Measurements from ENCODE around the gene LLPH. TPM values are rescaled to one million over a fixed set of nuclear protein-coding genes. Genes with fewer than 3 reads are reported as not detected.
"Not testable (repeated sequence)": the region's sequence is repeated elsewhere in the genome, so short reads cannot be mapped to it uniquely, and the experiment has no call there.

LLPH gene
- total RNA-seq, 1 experiment from 2014 or later, result 33.4 TPM

GRCh38 chr12:66176105-66176900 lies 45.8 kb upstream of the LLPH start:
- no peak overlapping the region for H4K91ac ChIP-seq (ENCODE audit: insufficient read length, low read depth, low read length)
- H2AFZ ChIP-seq (ENCODE audit: low read length), result no peak overlapping the region
- H2BK5ac ChIP-seq (ENCODE audit: insufficient read length, low read length), result no peak overlapping the region
- no peaks in the 10 kb centered on the region for H3K79me1 ChIP-seq (ENCODE audit: insufficient read depth, low read depth, low read length, poor library complexity, severe bottlenecking)
- no peak overlapping the region for H3K4ac ChIP-seq (ENCODE audit: low read depth, low read length)
- H4K20me1 ChIP-seq (ENCODE audit: control insufficient read depth, insufficient read depth, insufficient read length), result no peaks in the 10 kb centered on the region
- H3K79me2 ChIP-seq (ENCODE audit: insufficient read depth, low read length), result no peaks in the 10 kb centered on the region
- no peak overlapping the region for H2BK12ac ChIP-seq (ENCODE audit: insufficient read length, low read depth, low read length)
- no peak overlapping the region for H3K4me2 ChIP-seq (ENCODE audit: insufficient read depth, insufficient read length, low read length)
- Mint-ChIP-seq H3K27me3 (ENCODE audit: low read depth) (peaks cover 8% of the 10 kb centered on the region), H3K27ac (no peak overlapping the region), H3K4me3 (no peak overlapping the region), H3K9me3 (peaks cover 12 to 18% of the 10 kb centered on the region in 2 experiments), H3K4me1 (no peaks in the 10 kb centered on the region), H3K36me3 (ENCODE audit: insufficient read depth in 1 of 3, low read depth in 3 of 3) (peaks cover 4 to 7% (median 5%) of the 10 kb centered on the region in 3 experiments; a peak in 6 of 7 replicates)
- whole genome bisulfite sequencing (ENCODE audit: extremely low coverage, insufficient read length, low lambda C conversion rate), result no CpG with 5 or more reads among the region's 1 CpG
- no peak overlapping the region for H3K23ac ChIP-seq (ENCODE audit: insufficient read length, low read depth, low read length)
- no peak overlapping the region for H2BK15ac ChIP-seq (ENCODE audit: low read depth, low read length)
- DNase-seq, result no peak
- H3K23me2 ChIP-seq (ENCODE audit: insufficient read length, low read depth, low read length, poor library complexity, severe bottlenecking), result no peaks in the 10 kb centered on the region
- H3K9ac ChIP-seq (ENCODE audit: extremely low read depth, insufficient read length, low read length), result no peak overlapping the region
- no peak overlapping the region for H2BK20ac ChIP-seq (ENCODE audit: low read depth, low read length, poor library complexity, severe bottlenecking)
- no peak overlapping the region for H4K8ac ChIP-seq (replicated peaks; ENCODE audit: insufficient read length, low read depth, low read length)
- H3K14ac ChIP-seq (ENCODE audit: insufficient read depth, low read length), result no peak overlapping the region
- no peak overlapping the region for H4K5ac ChIP-seq (ENCODE audit: insufficient read length, low read depth, low read length)
- no peak overlapping the region for H3K18ac ChIP-seq (ENCODE audit: insufficient read length, low read depth, low read length)
- no peak overlapping the region for H2AK5ac ChIP-seq (ENCODE audit: insufficient read length, low read length)
- TF ChIP-seq, protein P1, sequence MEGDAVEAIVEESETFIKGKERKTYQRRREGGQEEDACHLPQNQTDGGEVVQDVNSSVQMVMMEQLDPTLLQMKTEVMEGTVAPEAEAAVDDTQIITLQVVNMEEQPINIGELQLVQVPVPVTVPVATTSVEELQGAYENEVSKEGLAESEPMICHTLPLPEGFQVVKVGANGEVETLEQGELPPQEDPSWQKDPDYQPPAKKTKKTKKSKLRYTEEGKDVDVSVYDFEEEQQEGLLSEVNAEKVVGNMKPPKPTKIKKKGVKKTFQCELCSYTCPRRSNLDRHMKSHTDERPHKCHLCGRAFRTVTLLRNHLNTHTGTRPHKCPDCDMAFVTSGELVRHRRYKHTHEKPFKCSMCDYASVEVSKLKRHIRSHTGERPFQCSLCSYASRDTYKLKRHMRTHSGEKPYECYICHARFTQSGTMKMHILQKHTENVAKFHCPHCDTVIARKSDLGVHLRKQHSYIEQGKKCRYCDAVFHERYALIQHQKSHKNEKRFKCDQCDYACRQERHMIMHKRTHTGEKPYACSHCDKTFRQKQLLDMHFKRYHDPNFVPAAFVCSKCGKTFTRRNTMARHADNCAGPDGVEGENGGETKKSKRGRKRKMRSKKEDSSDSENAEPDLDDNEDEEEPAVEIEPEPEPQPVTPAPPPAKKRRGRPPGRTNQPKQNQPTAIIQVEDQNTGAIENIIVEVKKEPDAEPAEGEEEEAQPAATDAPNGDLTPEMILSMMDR (conservative IDR thresholded peaks at IDR 0.05), result no peak
- no peaks in the 10 kb centered on the region for H3K4me1 ChIP-seq (ENCODE audit: insufficient read depth, low read length)
- H3K9me3 ChIP-seq (ENCODE audit: control insufficient read depth, low read depth, low read length), result no peaks in the 10 kb centered on the region
- no peak overlapping the region for H3T11ph ChIP-seq (ENCODE audit: low read length)
- H3K56ac ChIP-seq (ENCODE audit: insufficient read length, low read depth, low read length), result no peak overlapping the region
- no peaks in the 10 kb centered on the region for H3K27me3 ChIP-seq (ENCODE audit: insufficient read depth, low read length)
- H3K27ac ChIP-seq (ENCODE audit: insufficient read length, low read depth, low read length), result no peak overlapping the region
- no peak overlapping the region for H2BK120ac ChIP-seq (ENCODE audit: low read depth, low read length, poor library complexity, severe bottlenecking)

- H4K8ac ChIP-seq (replicated peaks; ENCODE audit: insufficient read length, low read depth, low read length); H3K79me2 ChIP-seq (ENCODE audit: insufficient read depth, low read length); H3K4me1 ChIP-seq (ENCODE audit: insufficient read depth, low read length); H3T11ph ChIP-seq (ENCODE audit: low read length); H2BK12ac ChIP-seq (ENCODE audit: insufficient read length, low read depth, low read length); H3K23ac ChIP-seq (ENCODE audit: insufficient read length, low read depth, low read length); H3K56ac ChIP-seq (ENCODE audit: insufficient read length, low read depth, low read length); H3K36me3 Mint-ChIP-seq (ENCODE audit: insufficient read depth in 1 of 3, low read depth in 3 of 3); H2AFZ ChIP-seq (ENCODE audit: low read length); H3K9ac ChIP-seq (ENCODE audit: extremely low read depth, insufficient read length, low read length); DNase-seq; H2BK15ac ChIP-seq (ENCODE audit: low read depth, low read length); H3K4ac ChIP-seq (ENCODE audit: low read depth, low read length); H3K27me3 Mint-ChIP-seq (ENCODE audit: low read depth); H4K20me1 ChIP-seq (ENCODE audit: control insufficient read depth, insufficient read depth, insufficient read length); H2BK120ac ChIP-seq (ENCODE audit: low read depth, low read length, poor library complexity, severe bottlenecking); H4K5ac ChIP-seq (ENCODE audit: insufficient read length, low read depth, low read length); H3K27ac ChIP-seq (ENCODE audit: insufficient read length, low read depth, low read length); H3K23me2 ChIP-seq (ENCODE audit: insufficient read length, low read depth, low read length, poor library complexity, severe bottlenecking); H2BK20ac ChIP-seq (ENCODE audit: low read depth, low read length, poor library complexity, severe bottlenecking); H3K4me1 Mint-ChIP-seq; H4K91ac ChIP-seq (ENCODE audit: insufficient read length, low read depth, low read length); H3K27me3 ChIP-seq (ENCODE audit: insufficient read depth, low read length); H2AK5ac ChIP-seq (ENCODE audit: insufficient read length, low read length); H3K14ac ChIP-seq (ENCODE audit: insufficient read depth, low read length); H3K27ac Mint-ChIP-seq; H3K79me1 ChIP-seq (ENCODE audit: insufficient read depth, low read depth, low read length, poor library complexity, severe bottlenecking); H3K18ac ChIP-seq (ENCODE audit: insufficient read length, low read depth, low read length); H3K4me2 ChIP-seq (ENCODE audit: insufficient read depth, insufficient read length, low read length); H3K4me3 Mint-ChIP-seq; H2BK5ac ChIP-seq (ENCODE audit: insufficient read length, low read length); H3K9me3 ChIP-seq (ENCODE audit: control insufficient read depth, low read depth, low read length): not testable (repeated sequence)
- no CpG with 5 or more reads among the region's 54 CpGs for WGBS (ENCODE audit: extremely low coverage, insufficient read length, low lambda C conversion rate)
- peaks cover 12 to 18% of the 10 kb centered on the region in 2 experiments for H3K9me3 Mint-ChIP-seq
These were observed 44.1 kb upstream of the LLPH start for GRCh38 chr12:66174391-66175325.
